Uterus (tissue), 2 donors: ENCODE data around the gene ASIC3.

Experiments used
- POLR2A ChIP-seq, 2 donors: fragments of 450-650 bp; IDR thresholded peaks; one replicate each; pipeline ENCODE4 v1.6.1; 2016; ENCODE audit warnings: antibody characterized with exemption in 2 of 2, mild to moderate bottlenecking in 1 of 2, moderate library complexity in 1 of 2
- TF ChIP-seq, protein P1 (sequence below), 4 experiments: fragments of 200-600 bp in 2 of 4; fragments of 450-650 bp in 2 of 4; sonication (generic) in 2 of 4; IDR thresholded peaks; one replicate each; pipeline ENCODE4 v1.5.1; 2016 to 2019; ENCODE audit warnings: antibody characterized with exemption in 4 of 4, mild to moderate bottlenecking in 2 of 4, moderate library complexity in 1 of 4

DNA sequence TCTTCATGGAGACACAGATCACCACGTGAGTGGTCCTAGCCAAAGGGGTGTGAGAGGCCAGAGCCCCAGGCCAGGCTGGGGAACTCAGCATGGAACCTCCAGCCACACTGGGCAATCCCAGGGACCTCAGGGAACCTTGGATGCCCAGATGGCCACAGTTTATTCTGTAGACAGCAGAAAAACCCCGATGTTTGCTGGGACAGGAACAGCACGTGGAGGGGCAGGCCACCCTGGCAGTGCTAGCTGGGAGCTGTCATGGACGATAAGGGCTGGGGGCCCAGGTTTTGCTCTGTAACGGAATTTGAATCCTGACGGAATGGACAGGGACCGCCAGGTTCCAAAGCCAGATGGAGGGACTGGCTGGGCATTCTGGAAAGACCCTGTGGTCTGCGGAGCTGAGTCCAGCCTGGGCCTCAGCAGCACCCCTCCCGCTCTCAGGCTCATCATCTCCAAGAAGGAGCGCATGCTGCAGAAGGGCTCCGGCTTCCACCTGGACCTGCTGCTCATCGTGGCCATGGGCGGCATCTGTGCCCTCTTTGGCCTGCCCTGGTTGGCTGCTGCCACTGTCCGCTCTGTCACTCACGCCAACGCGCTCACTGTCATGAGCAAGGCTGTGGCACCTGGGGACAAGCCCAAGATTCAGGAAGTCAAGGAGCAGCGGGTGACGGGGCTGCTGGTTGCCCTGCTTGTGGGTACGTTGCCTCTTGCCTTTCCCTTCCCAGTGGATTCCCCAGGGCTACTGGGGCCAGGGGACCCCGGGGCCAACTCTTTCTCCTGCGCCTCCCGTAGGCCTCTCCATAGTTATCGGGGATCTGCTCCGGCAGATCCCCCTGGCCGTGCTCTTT is 26.7 kb downstream of the ASIC3 start:
- TF ChIP-seq, protein P1, sequence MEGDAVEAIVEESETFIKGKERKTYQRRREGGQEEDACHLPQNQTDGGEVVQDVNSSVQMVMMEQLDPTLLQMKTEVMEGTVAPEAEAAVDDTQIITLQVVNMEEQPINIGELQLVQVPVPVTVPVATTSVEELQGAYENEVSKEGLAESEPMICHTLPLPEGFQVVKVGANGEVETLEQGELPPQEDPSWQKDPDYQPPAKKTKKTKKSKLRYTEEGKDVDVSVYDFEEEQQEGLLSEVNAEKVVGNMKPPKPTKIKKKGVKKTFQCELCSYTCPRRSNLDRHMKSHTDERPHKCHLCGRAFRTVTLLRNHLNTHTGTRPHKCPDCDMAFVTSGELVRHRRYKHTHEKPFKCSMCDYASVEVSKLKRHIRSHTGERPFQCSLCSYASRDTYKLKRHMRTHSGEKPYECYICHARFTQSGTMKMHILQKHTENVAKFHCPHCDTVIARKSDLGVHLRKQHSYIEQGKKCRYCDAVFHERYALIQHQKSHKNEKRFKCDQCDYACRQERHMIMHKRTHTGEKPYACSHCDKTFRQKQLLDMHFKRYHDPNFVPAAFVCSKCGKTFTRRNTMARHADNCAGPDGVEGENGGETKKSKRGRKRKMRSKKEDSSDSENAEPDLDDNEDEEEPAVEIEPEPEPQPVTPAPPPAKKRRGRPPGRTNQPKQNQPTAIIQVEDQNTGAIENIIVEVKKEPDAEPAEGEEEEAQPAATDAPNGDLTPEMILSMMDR (IDR thresholded peaks at IDR 0.05): no peak
- TF ChIP-seq POLR2A (IDR thresholded peaks at IDR 0.05): no peak
